AG09319 (cell line): ENCODE results near the gene DNAJB14.

Experiments
- DNase-seq: peaks from one replicate; pipeline ENCODE4 v3.0.0-alpha.2; 2010; ENCODE audit warnings: low read depth; ENCODE audit errors: extremely low read depth
- TF ChIP-seq, protein P1 (sequence below): IDR thresholded peaks from 2 replicates; pipeline ENCODE4 v1.5.1; 2011; ENCODE audit warnings: low read depth, mild to moderate bottlenecking, inconsistent platforms, low read length, moderate library complexity

Gene DNAJB14

DNA sequence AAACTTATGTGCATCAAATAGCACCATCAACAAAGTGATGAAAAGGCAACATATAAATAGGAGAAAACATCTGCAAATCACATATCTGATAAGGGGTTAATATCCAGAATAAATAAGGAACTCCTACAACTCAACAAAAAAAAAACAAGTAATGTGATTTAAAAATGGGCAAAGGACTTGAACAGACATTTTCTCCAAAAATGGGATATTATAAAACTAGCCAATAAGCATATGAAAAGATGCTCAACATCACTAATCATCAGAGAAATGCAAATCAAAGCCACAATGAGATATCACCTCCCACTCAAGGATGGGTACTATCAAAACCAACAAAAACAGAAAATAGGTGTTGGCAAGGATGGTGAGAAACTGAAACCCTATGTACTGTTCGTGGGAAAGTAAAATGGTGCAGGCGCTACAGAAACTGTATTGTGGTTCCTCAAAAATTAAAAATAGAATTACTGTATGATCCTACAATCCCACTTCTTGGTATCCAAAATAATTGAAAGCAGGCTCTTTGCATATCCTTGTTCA lies 2.4 kb downstream of the DNAJB14 start:
- DNase-seq = no peak
- TF ChIP-seq, protein P1, sequence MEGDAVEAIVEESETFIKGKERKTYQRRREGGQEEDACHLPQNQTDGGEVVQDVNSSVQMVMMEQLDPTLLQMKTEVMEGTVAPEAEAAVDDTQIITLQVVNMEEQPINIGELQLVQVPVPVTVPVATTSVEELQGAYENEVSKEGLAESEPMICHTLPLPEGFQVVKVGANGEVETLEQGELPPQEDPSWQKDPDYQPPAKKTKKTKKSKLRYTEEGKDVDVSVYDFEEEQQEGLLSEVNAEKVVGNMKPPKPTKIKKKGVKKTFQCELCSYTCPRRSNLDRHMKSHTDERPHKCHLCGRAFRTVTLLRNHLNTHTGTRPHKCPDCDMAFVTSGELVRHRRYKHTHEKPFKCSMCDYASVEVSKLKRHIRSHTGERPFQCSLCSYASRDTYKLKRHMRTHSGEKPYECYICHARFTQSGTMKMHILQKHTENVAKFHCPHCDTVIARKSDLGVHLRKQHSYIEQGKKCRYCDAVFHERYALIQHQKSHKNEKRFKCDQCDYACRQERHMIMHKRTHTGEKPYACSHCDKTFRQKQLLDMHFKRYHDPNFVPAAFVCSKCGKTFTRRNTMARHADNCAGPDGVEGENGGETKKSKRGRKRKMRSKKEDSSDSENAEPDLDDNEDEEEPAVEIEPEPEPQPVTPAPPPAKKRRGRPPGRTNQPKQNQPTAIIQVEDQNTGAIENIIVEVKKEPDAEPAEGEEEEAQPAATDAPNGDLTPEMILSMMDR = no peak

DNA sequence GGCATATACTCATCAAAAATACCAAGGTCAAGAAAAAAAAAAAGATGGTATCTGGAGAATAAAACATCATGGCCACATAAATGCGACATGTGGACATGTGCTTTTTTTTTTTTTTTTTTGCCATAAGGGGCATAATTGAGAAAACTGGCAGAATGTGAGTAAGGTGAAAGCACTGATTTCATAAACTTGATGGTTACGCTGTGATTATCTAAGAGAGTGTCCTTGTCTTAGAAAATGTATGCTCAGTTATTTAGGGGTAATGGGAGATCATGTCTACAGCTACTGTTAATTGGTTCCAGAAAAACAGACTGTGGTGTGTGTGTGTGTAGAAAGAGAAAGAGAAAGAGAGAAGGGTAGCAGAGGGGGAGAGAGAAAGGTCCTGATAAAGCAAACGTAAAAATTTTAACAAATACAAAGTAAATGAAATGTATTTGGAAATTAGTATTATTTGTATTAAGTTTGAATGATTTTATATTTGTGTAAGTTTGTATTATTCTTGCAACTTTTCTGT lies 8.1 kb downstream of the DNAJB14 start:
- TF ChIP-seq, protein P1 = no peak
- DNase-seq = no peak

DNA sequence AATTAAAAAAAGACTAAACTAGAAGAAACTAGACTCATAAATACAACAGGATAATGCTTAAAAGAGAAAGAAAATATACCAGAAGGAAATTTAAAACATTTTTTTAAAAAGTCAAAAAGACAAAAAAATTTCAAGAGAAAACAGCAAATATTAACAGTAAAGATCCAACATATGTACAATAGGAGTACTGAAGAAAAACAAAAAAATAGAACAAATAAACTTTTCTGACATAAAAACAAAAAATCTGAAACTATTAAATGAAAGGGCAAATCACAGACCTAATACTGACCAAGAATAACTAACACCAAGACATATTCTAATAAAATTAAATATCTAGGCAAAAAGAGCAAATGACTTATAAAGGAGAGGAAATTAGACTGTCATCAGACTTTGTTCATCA lies 11.5 kb downstream of the DNAJB14 start:
- TF ChIP-seq, protein P1 = no peak
- DNase-seq = no peak

DNA sequence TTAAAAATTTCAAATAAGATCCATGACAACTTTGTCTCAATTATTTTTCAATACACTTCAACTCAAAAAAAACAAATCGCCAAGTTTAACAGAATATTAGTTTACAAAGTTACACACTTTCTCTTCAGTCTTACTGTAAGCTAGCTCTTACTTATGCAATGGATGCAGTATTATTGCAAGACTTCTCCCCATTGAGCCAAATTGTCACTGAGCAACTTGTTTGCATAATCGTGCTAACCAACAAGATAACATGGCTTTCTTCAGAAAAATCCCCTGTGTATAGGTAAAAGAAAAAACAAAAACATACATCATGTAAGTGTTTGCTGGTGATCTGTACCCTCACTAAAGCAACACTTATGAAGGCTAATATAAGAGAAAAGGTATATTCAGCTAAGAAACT lies 18.9 kb downstream of the DNAJB14 start:
- TF ChIP-seq, protein P1 = no peak

DNA sequence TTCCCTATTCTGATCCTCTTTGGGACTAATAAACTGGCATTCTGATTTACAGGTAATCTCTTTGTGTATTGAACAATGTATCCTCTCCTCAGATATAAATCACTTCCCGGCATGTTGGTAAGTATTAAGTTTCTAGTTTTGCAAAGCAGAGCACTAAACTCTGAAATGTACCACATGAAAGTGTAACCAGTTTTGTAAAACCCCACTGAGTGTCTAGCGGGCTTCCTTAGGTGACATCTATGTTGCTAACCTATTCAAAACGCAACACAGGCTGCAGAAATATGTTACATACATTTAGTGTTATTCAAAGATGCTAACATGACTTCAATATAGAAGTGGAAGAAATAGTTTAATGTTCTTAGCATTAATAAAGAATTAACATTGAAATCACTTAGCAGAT lies 25.2 kb downstream of the DNAJB14 start:
- DNase-seq = no peak
- TF ChIP-seq, protein P1 = no peak

More for the DNA sequence above, 18.9 kb downstream of the DNAJB14 start:
- DNase-seq = no peak

DNA sequence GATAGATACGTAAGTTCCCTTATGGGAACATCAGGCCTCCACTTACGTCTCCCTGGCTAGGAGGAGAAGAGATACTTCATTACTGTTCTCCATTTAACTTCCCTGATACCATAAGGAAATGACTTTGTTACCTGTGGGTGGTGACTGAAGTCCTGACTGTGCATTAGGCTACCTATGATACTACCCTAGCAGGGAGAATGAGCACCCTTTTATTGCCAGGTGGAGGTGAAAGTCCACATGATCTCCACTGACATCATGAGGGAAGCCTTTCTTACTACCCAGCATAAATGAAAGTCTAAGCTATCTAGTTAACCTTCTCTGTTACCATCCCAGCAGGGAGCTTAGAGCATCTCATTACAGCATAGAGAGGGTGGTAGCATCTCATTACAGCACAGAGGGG lies 27.8 kb downstream of the DNAJB14 start:
- no peak for DNase-seq
- TF ChIP-seq, protein P1 = no peak

DNA sequence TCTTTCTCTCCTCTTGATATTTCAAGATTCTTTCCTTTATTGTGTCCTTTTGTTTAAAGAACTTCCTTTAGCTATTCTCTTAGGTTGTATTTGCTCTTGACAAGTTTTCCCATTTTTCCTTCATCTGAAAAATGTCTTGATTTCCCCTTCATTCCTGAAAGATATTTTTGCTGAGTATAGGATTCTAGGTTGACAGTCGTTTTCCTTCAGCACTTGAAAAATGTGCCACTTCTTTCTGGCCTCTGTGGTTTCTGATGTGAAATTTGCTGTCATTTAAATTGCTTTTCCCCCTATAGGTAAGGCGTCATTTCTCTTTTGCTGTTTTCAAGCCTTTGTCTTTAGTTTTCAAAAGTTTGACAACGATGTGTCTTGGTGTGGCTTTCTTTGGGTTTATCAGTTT lies 28.8 kb downstream of the DNAJB14 start:
- TF ChIP-seq, protein P1 = no peak
- DNase-seq = no peak
